Dendritic cell treated with granulocyte-macrophage colony-stimulating factor and Interleukin-4, amounts not matched to agents 40 ng/mL and 50 ng/mL, for 4 days (primary cell): Measurements from ENCODE around the gene HK1.

Experiments used
- H3K27ac Mint-ChIP-seq: one replicate; pipeline ENCODE4 v1.8.0; 2022; ENCODE audit warnings: mild to moderate bottlenecking, mixed read lengths
- H3K27me3 Mint-ChIP-seq: one replicate; pipeline ENCODE4 v1.8.0; 2022; ENCODE audit warnings: mild to moderate bottlenecking, mixed read lengths
- H3K36me3 Mint-ChIP-seq: one replicate; pipeline ENCODE4 v1.8.0; 2022; ENCODE audit warnings: low read depth, mixed read lengths
- H3K4me1 Mint-ChIP-seq: one replicate; pipeline ENCODE4 v1.8.0; 2022; ENCODE audit warnings: low read depth, mixed read lengths
- H3K4me3 Mint-ChIP-seq: one replicate; pipeline ENCODE4 v1.8.0; 2022; ENCODE audit warnings: mild to moderate bottlenecking, moderate library complexity, mixed read lengths
- H3K9me3 Mint-ChIP-seq: one replicate; pipeline ENCODE4 v1.8.0; 2022; ENCODE audit warnings: mixed read lengths
- intact Hi-C: fragments of 100-400 bp; cut with micrococcal nuclease; formaldehyde crosslinking; loops from one replicate; pipeline ENCODE4 v1.15.0; 2022

HK1 gene

DNA sequence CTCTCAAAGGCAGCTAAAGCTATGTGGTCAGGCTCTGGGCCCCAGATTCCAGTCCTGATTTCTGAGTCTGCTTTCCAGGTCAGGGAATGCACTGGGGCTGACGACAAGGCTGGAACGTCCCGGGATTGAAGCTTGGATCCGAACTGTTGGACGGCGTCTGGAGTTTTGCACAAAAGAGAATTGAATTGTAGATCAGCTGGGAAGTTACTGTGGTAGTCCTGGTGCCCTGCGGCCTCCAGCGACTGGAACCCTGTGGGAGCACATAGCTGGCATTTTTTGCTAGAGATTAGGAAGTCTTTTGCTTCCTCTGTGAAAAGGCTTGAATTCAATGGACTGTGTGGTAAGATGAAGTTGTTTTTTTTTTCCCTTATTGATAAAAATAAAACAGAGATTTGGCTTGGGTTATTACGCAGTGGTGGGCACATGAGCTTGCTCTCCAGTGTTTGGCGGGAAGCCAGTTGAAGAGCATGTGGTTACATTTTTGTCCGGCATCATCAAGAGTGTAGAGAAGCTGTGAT is at the start of gene HK1:
Gene HK1, plus strand, starts transcription at position 51 of the 518 bp plus-strand sequence.
- intact Hi-C loops = no loop called here
- peaks cover 40% of the 10 kb centered on the region for H3K4me1 Mint-ChIP-seq
- H3K9me3 Mint-ChIP-seq = peaks cover 10% of the 10 kb centered on the region
- no peak within 1 kb of the TSS for H3K4me3 Mint-ChIP-seq
- H3K27ac Mint-ChIP-seq = peak within 1 kb of the TSS; percentile 78
- no peaks in the 10 kb centered on the region for H3K36me3 Mint-ChIP-seq
- no peaks in the 10 kb centered on the region for H3K27me3 Mint-ChIP-seq

DNA sequence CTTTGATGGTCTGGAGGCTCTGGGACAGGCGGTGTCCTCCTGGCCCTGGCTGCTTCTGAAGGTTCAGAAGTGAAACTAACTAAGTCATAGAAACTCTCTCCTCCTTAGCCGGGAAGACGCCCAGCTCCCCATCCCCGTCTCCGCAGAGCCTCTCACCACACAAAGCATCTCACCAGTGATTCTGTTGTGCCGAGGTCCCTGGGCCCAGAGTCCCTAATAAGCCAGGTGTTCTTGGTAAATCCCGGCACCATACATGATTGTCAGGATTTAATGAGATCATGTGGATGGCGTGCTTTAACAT is 48.7 kb upstream of the HK1 start:
- Mint-ChIP-seq H3K4me1 (peaks cover 14% of the 10 kb centered on the region), H3K27ac (peak overlapping the region; percentile 39), H3K4me3 (peak overlapping the region; percentile 49), H3K9me3 (no peaks in the 10 kb centered on the region), H3K27me3 (peaks cover 1% of the 10 kb centered on the region), H3K36me3 (no peaks in the 10 kb centered on the region)
- intact Hi-C loops = no loop called here

DNA sequence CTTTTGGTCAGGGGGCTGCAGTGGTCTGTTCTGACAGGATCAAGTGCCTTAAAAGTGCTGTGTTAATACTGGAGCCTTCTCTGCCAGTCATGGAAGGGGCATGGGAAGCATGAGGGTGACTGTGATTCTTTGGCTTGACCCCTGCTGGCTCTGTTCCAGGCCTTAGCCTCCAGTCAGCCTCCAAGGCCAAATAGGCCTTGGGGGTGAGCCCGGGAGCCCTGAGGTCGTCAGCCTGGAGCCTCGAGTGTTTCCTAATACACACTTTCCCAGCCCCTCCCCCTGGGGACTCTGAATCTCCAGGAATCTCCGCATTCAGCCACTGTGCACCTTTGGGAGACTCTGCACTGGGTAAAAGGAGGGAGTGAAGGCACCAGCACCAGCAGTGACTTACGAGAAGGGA is 48.2 kb upstream of the HK1 start:
- H3K27me3 Mint-ChIP-seq = peaks cover 1% of the 10 kb centered on the region
- H3K4me3 Mint-ChIP-seq = no peak overlapping the region
- H3K36me3 Mint-ChIP-seq = no peaks in the 10 kb centered on the region
- H3K4me1 Mint-ChIP-seq = peaks cover 14% of the 10 kb centered on the region
- H3K27ac Mint-ChIP-seq = no peak overlapping the region
- intact Hi-C loops = no loop called here
- no peaks in the 10 kb centered on the region for H3K9me3 Mint-ChIP-seq

DNA sequence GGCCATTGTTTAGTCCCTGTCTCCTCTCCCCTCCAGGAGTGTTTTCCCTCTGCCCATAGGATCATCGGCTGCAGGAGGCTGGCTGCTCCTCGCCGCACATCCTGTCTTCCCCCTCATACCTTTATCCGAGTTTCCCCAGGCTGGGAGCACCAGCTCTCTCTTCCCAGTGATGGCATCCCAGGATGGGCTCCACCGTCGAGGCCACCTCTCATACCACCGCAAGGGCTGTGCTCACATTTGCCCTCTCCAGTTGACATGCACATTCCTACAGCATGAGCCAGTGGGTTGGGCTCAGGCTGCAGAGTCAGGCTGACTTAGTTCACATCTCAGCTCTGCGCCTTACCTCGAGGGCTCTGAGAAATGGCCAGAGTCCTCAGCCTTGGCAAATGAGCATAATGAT is 46.0 kb upstream of the HK1 start:
- Mint-ChIP-seq H3K4me1 (peaks cover 14% of the 10 kb centered on the region), H3K27ac (no peak overlapping the region), H3K4me3 (no peak overlapping the region), H3K27me3 (peaks cover 1% of the 10 kb centered on the region), H3K36me3 (no peaks in the 10 kb centered on the region), H3K9me3 (no peaks in the 10 kb centered on the region)
- intact Hi-C loops = no loop called here

DNA sequence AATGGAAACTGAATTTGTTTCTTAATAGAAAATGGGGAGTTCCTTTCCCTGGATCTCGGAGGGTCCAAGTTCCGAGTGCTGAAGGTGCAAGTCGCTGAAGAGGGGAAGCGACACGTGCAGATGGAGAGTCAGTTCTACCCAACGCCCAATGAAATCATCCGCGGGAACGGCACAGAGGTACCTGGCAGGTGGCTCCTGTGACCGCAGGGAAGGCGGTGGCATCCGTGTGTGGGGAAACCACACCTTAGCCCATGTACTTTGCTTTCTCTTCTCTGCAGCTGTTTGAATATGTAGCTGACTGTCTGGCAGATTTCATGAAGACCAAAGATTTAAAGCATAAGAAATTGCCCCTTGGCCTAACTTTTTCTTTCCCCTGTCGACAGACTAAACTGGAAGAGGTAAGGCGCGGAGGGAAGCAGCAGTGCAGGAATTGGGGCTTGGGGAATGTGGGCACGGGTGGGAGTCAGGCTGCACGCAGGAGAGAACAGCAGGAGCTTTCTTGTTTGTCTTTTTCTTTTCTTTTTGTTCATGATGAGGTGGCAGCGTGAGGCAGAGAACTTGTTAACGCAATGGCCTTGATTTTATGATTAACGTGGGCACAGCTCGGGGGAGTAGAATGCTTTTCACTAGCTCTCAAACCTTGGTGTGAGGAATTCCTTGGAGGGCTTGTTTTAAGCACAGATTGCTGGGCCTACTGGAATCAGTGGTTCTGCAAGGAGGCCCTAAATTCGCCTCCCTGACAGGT is 45.4 kb upstream of the HK1 start:
- intact Hi-C loops = no loop called here
- Mint-ChIP-seq H3K4me3 (no peak overlapping the region), H3K27ac (no peak overlapping the region), H3K36me3 (no peaks in the 10 kb centered on the region), H3K27me3 (no peaks in the 10 kb centered on the region), H3K4me1 (peaks cover 14% of the 10 kb centered on the region), H3K9me3 (no peaks in the 10 kb centered on the region)

DNA sequence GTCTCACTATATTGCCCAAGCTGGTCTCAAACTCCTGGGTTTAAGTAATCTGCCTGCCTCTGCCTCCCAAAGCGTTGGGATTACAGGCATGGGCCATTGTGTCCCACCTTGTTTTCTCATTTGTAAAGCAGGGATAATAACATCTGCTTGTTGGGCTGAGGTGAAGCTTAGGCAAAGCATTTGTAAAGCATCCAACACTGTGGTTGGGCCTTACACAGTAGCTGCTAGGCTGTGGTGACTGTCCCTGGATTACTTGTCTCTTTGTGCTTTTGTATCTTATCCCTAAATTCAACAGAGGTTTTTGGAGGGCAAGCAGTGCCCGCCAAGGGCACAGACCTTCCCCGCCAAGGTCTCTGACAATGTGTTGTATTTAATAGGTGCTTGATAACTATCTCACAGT is 43.8 kb upstream of the HK1 start:
- intact Hi-C loops = no loop called here
- no peak overlapping the region for H3K4me3 Mint-ChIP-seq
- H3K27ac Mint-ChIP-seq = no peak overlapping the region
- peaks cover 3% of the 10 kb centered on the region for H3K4me1 Mint-ChIP-seq
- no peaks in the 10 kb centered on the region for H3K27me3 Mint-ChIP-seq
- no peaks in the 10 kb centered on the region for H3K9me3 Mint-ChIP-seq
- no peaks in the 10 kb centered on the region for H3K36me3 Mint-ChIP-seq

DNA sequence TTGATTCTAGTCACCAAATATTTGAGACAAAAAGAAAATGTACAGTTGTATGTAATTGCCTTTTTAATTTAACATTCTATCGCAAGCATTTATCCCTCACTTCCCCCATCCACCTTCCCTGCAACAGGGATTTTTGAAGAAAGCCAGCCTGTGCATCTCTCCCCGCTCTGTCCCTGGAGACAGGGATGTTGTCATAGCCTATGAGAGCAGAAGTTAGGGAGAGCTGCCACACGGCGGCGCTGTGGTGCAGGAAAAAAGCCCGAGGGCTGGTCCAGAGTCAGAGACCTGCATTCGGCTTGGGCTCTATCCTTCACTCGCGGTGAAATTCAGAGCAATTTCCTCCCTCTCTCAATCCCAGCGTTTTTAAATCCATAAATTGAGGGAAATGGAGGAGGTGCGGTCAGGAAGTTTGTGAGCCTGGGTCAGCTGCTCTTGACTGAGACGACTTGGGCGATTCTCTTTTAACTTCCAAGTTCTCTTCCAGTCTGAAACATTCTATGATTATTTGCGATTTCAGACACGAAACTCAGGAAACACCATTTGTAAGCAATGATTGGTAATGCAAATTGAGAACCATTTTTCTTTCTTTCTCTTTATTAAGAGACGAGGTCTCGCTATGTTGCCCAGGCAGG is 40.7 kb upstream of the HK1 start:
- Mint-ChIP-seq H3K4me1 (no peaks in the 10 kb centered on the region), H3K27me3 (no peaks in the 10 kb centered on the region), H3K27ac (no peak overlapping the region), H3K36me3 (no peaks in the 10 kb centered on the region), H3K4me3 (no peak overlapping the region), H3K9me3 (no peaks in the 10 kb centered on the region)
- intact Hi-C loops = loop anchor here (1.0 to 5.0 kb wide), 2 partner anchors 155 to 270 kb away; no protein-coding TSS in a partner anchor

DNA sequence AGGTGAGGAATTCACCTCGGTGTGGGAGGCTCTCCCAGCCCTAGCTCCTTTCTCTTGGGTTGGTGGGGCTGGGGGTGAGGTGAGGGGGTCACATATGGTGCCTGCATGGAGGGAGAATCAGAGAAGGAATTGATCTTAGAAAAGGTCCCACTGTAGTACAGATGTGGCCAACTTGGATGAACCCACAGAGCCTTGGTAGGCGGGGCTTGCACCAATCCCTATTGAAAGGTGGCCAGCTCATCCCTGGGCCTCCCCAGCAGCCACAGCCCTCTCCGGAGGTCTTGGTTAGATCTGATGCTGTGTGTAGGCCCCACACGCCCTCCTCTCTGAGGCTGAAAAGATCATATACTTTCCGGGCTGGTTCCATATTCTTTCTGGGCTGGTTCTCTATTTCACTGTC is 39.2 kb upstream of the HK1 start:
- intact Hi-C loops = loop anchor here (5.0 kb wide), 1 partner anchor 268 kb away; no protein-coding TSS in a partner anchor
- Mint-ChIP-seq H3K27ac (no peak overlapping the region), H3K4me1 (no peaks in the 10 kb centered on the region), H3K27me3 (no peaks in the 10 kb centered on the region), H3K36me3 (no peaks in the 10 kb centered on the region), H3K4me3 (no peak overlapping the region), H3K9me3 (no peaks in the 10 kb centered on the region)

DNA sequence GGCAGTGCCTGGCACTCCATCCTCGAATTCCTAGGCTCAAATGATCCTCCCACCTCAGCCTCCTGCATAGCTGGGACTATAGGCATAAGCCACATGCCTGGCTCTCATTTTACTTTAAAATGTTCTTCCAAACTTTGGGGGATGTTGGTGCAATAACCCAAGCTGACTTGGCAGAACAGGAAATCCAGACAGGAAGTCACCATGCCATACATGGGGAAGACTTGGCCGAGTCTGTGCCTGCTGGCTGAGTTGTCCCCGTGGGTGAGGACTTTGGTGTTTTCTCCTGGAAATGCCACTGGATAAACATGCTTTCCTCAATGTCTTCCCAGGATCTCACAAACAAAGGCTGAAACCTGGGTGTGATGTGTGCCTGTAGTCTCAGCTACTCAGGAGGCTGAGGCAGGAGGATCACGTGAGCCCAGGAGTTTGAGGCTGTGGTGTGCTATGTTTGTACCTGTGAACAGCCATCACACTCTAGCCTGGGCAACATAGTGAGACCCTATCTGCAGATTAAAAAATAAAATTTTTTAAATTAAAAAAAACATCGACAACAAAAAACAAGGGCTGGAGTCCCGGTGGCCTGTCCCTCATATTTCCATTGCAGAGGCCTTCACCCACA is 38.4 kb upstream of the HK1 start:
- H3K4me1 Mint-ChIP-seq = no peaks in the 10 kb centered on the region
- H3K4me3 Mint-ChIP-seq = no peak overlapping the region
- intact Hi-C loops = loop anchor here (5.0 kb wide), 1 partner anchor 267 kb away; no protein-coding TSS in a partner anchor
- no peaks in the 10 kb centered on the region for H3K9me3 Mint-ChIP-seq
- no peaks in the 10 kb centered on the region for H3K36me3 Mint-ChIP-seq
- no peaks in the 10 kb centered on the region for H3K27me3 Mint-ChIP-seq
- no peak overlapping the region for H3K27ac Mint-ChIP-seq

DNA sequence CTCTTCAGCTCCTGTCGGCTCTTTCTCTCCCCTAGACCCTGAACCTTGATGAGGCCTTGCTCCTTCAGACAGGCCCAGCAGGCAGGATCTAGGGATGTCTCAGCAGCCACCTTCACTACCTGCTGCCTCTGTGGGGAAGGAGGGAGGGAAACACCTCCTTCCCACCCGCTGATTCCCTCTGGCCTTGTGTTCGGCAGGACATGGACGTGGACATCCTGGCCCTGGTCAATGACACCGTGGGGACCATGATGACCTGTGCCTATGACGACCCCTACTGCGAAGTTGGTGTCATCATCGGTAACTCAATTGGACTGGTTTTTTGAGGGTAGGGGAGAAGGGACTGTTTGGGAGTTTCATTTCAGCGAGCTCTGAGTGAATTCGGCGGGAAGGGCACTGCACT is 37.8 kb upstream of the HK1 start:
- no peaks in the 10 kb centered on the region for H3K4me1 Mint-ChIP-seq
- H3K9me3 Mint-ChIP-seq = no peaks in the 10 kb centered on the region
- H3K27me3 Mint-ChIP-seq = no peaks in the 10 kb centered on the region
- H3K4me3 Mint-ChIP-seq = no peak overlapping the region
- H3K36me3 Mint-ChIP-seq = no peaks in the 10 kb centered on the region
- no peak overlapping the region for H3K27ac Mint-ChIP-seq
- intact Hi-C loops = no loop called here

DNA sequence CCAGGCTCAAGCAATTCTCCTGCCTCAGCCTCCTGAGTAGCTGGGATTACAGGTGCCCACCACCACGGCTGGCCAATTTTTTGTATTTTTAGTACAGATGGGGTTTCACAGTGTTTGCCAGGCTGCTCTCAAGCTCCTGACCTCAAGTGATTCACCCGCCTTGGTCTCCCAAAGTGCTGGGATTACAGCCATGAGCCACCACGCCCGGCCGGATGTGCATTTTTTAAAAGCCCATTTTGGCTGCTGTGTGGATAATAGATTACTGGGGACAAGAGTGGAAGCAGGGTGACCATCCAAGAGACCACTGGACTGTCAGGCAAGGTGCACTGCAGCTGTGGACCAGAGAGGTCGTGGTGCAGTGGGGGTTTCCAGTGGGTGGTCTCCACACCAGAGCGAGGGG is 36.7 kb upstream of the HK1 start:
- Mint-ChIP-seq H3K27ac (no peak overlapping the region), H3K36me3 (no peaks in the 10 kb centered on the region), H3K4me1 (no peaks in the 10 kb centered on the region), H3K27me3 (no peaks in the 10 kb centered on the region), H3K9me3 (no peaks in the 10 kb centered on the region), H3K4me3 (no peak overlapping the region)
- intact Hi-C loops = no loop called here

DNA sequence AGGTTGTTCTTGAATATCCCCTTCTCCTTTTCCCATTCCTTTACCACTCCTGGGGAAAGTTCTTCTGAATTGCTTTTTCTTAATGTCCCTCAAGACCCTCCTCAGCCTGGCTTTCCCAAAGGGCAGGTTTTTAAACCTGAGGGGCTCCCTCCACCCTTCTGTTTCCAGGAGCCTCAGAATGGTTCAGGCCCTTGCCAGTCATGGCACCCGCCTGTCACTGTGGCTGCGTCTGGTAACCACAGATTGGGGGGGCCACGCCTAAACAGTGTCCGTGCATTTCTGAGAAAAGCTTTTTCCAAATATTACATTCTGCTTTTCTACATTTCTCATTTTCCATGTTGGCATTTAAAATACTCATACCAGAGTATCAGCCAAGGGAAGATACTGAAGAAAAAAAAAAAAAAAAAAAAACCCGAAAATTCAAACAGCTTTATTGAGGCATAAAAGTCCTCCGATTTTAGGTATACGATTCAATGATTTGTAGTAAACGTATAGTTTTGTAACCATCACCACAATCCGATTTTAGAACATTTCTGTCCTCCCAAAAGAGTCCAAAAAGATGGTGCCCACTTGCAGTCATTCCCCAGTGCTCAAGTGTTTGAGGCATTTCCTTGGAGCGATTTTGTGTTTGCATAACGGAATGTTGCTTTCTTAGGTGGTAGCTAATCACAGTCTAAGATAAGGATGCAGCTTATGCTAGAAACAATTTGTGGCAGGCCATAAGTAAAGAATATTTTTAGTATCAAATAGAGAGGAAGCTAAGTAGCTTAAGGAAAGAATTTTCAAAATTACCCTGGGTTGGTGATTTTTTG is 36.0 kb upstream of the HK1 start:
- H3K27ac Mint-ChIP-seq = no peak overlapping the region

DNA sequence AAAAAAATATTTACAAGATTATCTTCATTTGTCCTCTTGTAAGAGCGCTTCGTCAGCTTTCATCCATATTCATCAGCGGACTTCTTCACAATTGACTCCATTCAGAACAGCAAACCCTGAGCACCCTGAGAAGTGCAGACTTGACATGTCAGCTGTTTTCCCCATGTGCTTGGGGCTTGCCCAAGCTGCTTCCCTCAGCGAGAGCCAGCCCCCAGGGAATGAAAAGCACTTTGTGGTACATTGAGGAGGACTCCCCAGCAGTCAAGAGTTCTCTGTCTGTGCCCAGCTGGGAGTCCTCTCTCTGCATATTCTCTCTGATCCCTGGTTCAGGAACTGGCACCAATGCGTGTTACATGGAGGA is 35.5 kb upstream of the HK1 start:
- intact Hi-C loops = no loop called here
- H3K27me3 Mint-ChIP-seq = no peaks in the 10 kb centered on the region

More for the DNA sequence above, 36.0 kb upstream of the HK1 start:
- no peaks in the 10 kb centered on the region for H3K36me3 Mint-ChIP-seq
- intact Hi-C loops = no loop called here
- no peaks in the 10 kb centered on the region for H3K9me3 Mint-ChIP-seq
- no peaks in the 10 kb centered on the region for H3K4me1 Mint-ChIP-seq
- H3K27me3 Mint-ChIP-seq = no peaks in the 10 kb centered on the region
- no peak overlapping the region for H3K4me3 Mint-ChIP-seq

DNA sequence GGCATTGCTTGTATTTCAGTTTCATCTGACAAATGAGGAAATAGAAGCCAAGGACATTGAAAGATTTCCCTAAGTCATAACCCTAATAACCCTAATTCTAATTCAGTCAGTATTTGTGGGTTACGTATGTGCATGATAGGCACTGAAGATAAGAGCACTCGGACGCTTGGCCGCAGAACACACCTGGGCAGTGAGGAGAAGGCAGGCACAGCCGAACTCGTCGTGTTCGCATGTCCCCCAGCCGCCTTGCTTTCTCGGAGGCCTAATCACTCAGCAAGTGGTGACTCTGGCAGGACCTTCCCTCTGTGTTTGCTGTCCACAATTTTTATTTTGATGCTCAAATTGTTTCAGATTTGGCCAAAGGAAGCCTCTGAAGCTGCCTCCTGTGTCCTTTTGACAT is 34.5 kb upstream of the HK1 start:
- Mint-ChIP-seq H3K27ac (no peak overlapping the region), H3K4me1 (peaks cover 1% of the 10 kb centered on the region), H3K4me3 (no peak overlapping the region), H3K36me3 (no peaks in the 10 kb centered on the region), H3K9me3 (no peaks in the 10 kb centered on the region), H3K27me3 (no peaks in the 10 kb centered on the region)
- intact Hi-C loops = no loop called here

More for the DNA sequence above, 35.5 kb upstream of the HK1 start:
- Mint-ChIP-seq H3K4me1 (no peaks in the 10 kb centered on the region), H3K36me3 (no peaks in the 10 kb centered on the region), H3K27ac (no peak overlapping the region), H3K4me3 (no peak overlapping the region), H3K9me3 (no peaks in the 10 kb centered on the region)
